A549 (cell line): ENCODE results near the gene ADAM12. TPM values are rescaled to one million over a fixed set of nuclear protein-coding genes. Genes with fewer than 3 reads are reported as not detected.

Experiments
- ATAC-seq, 2 experiments: fragments of 200-7000 bp in 1 of 2; fragments of >200 bp in 1 of 2; cut with Nextera tagmentation in 1 of 2; cut with Tn5 transposase in 1 of 2; 3 replicates each; pipeline versions ENCODE4 v1.8.0 to v1.9.1; 2018 to 2020; ENCODE audit warnings: mild to moderate bottlenecking in 1 of 2, moderate library complexity in 1 of 2
- CTCF ChIA-PET: fragments of 300-600 bp; sonication (Branson Sonifier 250); formaldehyde crosslinking; extraction: SDS; loops from one replicate; lab custom pipeline; 2021; ENCODE audit warnings: antibody characterized with exemption, inconsistent platforms; lab: Yijun Ruan, JAX
- POLR2A ChIA-PET: fragments of 350-600 bp; formaldehyde crosslinking; extraction: SDS; loops from one replicate; lab custom pipeline; 2021; ENCODE audit warnings: antibody characterized with exemption, inconsistent platforms; lab: Yijun Ruan, JAX
- DNase-seq, 2 experiments: peaks; one replicate each; pipeline versions ENCODE4 v3.0.0 to v3.0.0-alpha.2; 2011 to 2016; ENCODE audit warnings: low read depth in 1 of 2, low spot score in 1 of 2
- FAIRE-seq: peaks from 2 replicates; lab custom pipeline; 2011; peaks lifted over from hg19 to GRCh38; lab: Jason Lieb, UNC
- H3K27ac ChIP-seq, 2 experiments: fragments of >200 bp; sonication (Bioruptor Twin); formaldehyde crosslinking; 3 replicates each; pipeline ENCODE4 v1.5.1; 2016 to 2017
- H3K4me1 ChIP-seq: fragments of >200 bp; sonication (Bioruptor Twin); formaldehyde crosslinking; 3 replicates; pipeline ENCODE4 v1.6.1; 2016
- H3K4me2 ChIP-seq: fragments of >200 bp; sonication (Bioruptor Twin); formaldehyde crosslinking; 3 replicates; pipeline ENCODE4 v1.6.1; 2016
- H3K4me3 ChIP-seq: fragments of >200 bp; sonication (Bioruptor Twin); formaldehyde crosslinking; 3 replicates; pipeline ENCODE4 v1.5.1; 2016
- H3K9me3 ChIP-seq: fragments of >200 bp; sonication (Bioruptor Twin); formaldehyde crosslinking; 3 replicates; pipeline ENCODE4 v1.6.1; 2016
- CBX8 ChIP-seq: fragments of 200-600 bp; sonication (generic); IDR thresholded peaks from 2 replicates; pipeline ENCODE4 v1.6.1; 2016
- CHD2 ChIP-seq: fragments of 150-350 bp; IDR thresholded peaks from 2 replicates; pipeline ENCODE4 v1.6.1; 2014; ENCODE audit warnings: low read length; ENCODE audit not compliant: partially characterized antibody
- EHF ChIP-seq: fragments of 250-450 bp; sonication (Bioruptor Pico); IDR thresholded peaks from 2 replicates; pipeline ENCODE4 v1.5.0; 2020; ENCODE audit warnings: mild to moderate bottlenecking
- GATA3 ChIP-seq: IDR thresholded peaks from 2 replicates; pipeline ENCODE4 v1.6.1; 2012; ENCODE audit warnings: borderline replicate concordance
- HDAC2 ChIP-seq: fragments of 200-600 bp; sonication (generic); IDR thresholded peaks from 2 replicates; pipeline ENCODE4 v1.6.1; 2016
- HMGXB4 ChIP-seq: fragments of 250-450 bp; sonication (Bioruptor Pico); IDR thresholded peaks from 2 replicates; pipeline ENCODE4 v1.5.0; 2021; ENCODE audit warnings: mild to moderate bottlenecking, moderate library complexity, borderline replicate concordance
- HOXB5 ChIP-seq: fragments of 250-450 bp; sonication (Bioruptor Pico); IDR thresholded peaks from 2 replicates; pipeline ENCODE4 v1.5.0; 2020; ENCODE audit warnings: mild to moderate bottlenecking, moderate library complexity
- JUN ChIP-seq, 2 experiments: fragments of >200 bp; sonication (Bioruptor Twin); formaldehyde crosslinking; IDR thresholded peaks; 2 replicates in 1 of 2; 3 replicates in 1 of 2; pipeline ENCODE4 v1.6.1; 2016 to 2017
- JUNB ChIP-seq: fragments of >200 bp; sonication (Bioruptor Twin); formaldehyde crosslinking; IDR thresholded peaks from 2 replicates; pipeline ENCODE4 v1.6.1; 2016
- MAFK ChIP-seq: fragments of 450-650 bp; IDR thresholded peaks from 2 replicates; pipeline ENCODE4 v1.6.1; 2014; ENCODE audit not compliant: partially characterized antibody
- MAZ ChIP-seq: fragments of 150-350 bp; IDR thresholded peaks from 2 replicates; pipeline ENCODE4 v1.6.1; 2014; ENCODE audit warnings: antibody characterized with exemption, low read depth, low read length, borderline replicate concordance
- NPAS2 ChIP-seq: fragments of 250-450 bp; sonication (Bioruptor Pico); IDR thresholded peaks from 2 replicates; pipeline ENCODE4 v1.8.0; 2022; ENCODE audit warnings: mild to moderate bottlenecking, moderate library complexity, borderline replicate concordance
- POLR2AphosphoS2 ChIP-seq: conservative IDR thresholded peaks from 2 replicates; pipeline ENCODE4 v1.6.1; 2012; ENCODE audit warnings: low read length, improper control_type of control experiment, inconsistent platforms
- SMC3 ChIP-seq: fragments of >200 bp; sonication (Bioruptor Twin); formaldehyde crosslinking; IDR thresholded peaks from 3 replicates; pipeline ENCODE4 v1.6.1; 2018; ENCODE audit warnings: inconsistent platforms
- SREBF2 ChIP-seq: fragments of 450-650 bp; IDR thresholded peaks from 2 replicates; pipeline ENCODE4 v1.6.1; 2014; ENCODE audit warnings: mild to moderate bottlenecking, moderate library complexity
- USF2 ChIP-seq: fragments of 450-650 bp; IDR thresholded peaks from 2 replicates; pipeline ENCODE4 v1.6.1; 2014; ENCODE audit warnings: antibody characterized with exemption
- ZC3H11A ChIP-seq: fragments of 450-650 bp; IDR thresholded peaks from 2 replicates; pipeline ENCODE4 v1.6.1; 2014; ENCODE audit warnings: antibody characterized with exemption, mild to moderate bottlenecking
- WGBS: methylation state at CpG from one replicate; pipeline ENCODE4 v1.1.6; 2017; ENCODE audit errors: missing lambda C conversion rate; 5-methylcytosine and 5-hydroxymethylcytosine counted together
- polyA plus RNA-seq, 4 experiments: library from polyadenylated mRNA; depleted of rRNA in 3 of 4; stranded (reverse); fragments of >200 nt; fragmentation: RNase III in 1 of 4; extraction: RNeasy Plus Mini Kit Qiagen cat#74134 plus additional on column Dnase treatment in 1 of 4; gene quantifications; 2 replicates in 3 of 4; 3 replicates in 1 of 4; pipeline ENCODE4 v1.2.3, GENCODE V29; 2011 to 2017
- TF ChIP-seq, protein P1 (sequence below): fragments of 250-450 bp; sonication (Bioruptor Pico); IDR thresholded peaks from 2 replicates; pipeline ENCODE4 v1.5.0; 2020; ENCODE audit warnings: low read depth, mild to moderate bottlenecking, moderate library complexity
- TF ChIP-seq, protein P2 (sequence below): IDR thresholded peaks from 2 replicates; pipeline ENCODE4 v1.6.1; 2012

Gene ADAM12
- polyA plus RNA-seq, 2 of the 4 experiments (the other 2 are of a cell fraction): 1.6 to 4.8 TPM

DNA sequence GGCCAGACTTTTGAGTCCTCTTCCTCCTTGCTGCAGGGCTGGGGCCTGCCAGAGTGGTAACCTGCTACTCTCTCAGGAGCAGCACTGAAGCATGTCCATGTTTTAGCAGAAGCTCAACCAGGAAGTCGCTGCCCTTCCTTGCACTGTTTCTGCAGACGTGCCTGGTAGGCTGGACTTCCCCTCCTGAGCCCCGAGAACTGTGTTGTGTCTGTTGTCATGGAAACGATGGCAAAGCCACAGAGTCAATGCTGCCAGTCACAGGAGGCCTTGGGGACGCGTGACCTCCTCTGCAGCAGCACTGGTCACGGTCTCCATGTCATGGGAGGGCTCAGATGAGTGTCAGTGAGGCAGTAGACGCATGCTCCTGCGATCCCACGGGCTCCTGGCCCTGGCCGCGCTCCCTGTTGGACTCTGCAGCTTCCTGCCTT, 346.5 kb downstream of the ADAM12 start:
- CTCF ChIA-PET: no interaction called here
- no peak for FAIRE-seq
- Histone ChIP-seq H3K4me2 (peak overlapping the region; percentile 19; the same call in 1 of the 3 replicates), H3K4me1 (peaks cover 12% of the 10 kb centered on the region), H3K27ac (peak overlapping the region in 1 of 2 experiments; percentile 54; a peak in 2 of 6 replicates), H3K9me3 (no peaks in the 10 kb centered on the region), H3K4me3 (no peak overlapping the region)
- ATAC-seq: peak; percentile 79 to 84
- TF ChIP-seq USF2 (peak; percentile 32; the same call in 1 of the 2 replicates), HMGXB4 (no peak)
- peak; percentile 53 to 80 for DNase-seq
- 67% methylated on average over 10 of the region's 12 CpGs for WGBS
- POLR2A ChIA-PET: no interaction called here

GRCh38 chr10:126041117-126041516, 347.2 kb downstream of the ADAM12 start:
- ChIA-PET POLR2A (no interaction called here), CTCF (interaction anchor here (1.1 kb wide), 1 partner anchor 20 kb away, joined by 3 read pairs; no protein-coding TSS in a partner anchor)
- no peak overlapping the region; a peak in 1 of 6 replicates for H3K27ac ChIP-seq
- H3K4me3 ChIP-seq: no peak overlapping the region
- no peak for ATAC-seq
- FAIRE-seq: no peak
- peaks cover 12% of the 10 kb centered on the region for H3K4me1 ChIP-seq
- WGBS: 88% methylated on average over 4 of the region's 4 CpGs
- no peaks in the 10 kb centered on the region for H3K9me3 ChIP-seq
- TF ChIP-seq JUN (IDR thresholded peaks at IDR 0.05) (no peak), CBX8 (no peak), SREBF2 (no peak), HOXB5 (CRISPR knock-in tag) (no peak), ZC3H11A (no peak), SMC3 (no peak), EHF (CRISPR knock-in tag) (no peak), CHD2 (no peak), JUNB (no peak), HDAC2 (no peak), NPAS2 (CRISPR knock-in tag) (no peak), MAZ (no peak), GATA3 (no peak)
- TF ChIP-seq, all 56 proteins: peak for 0
- H3K4me2 ChIP-seq: no peak overlapping the region
- DNase-seq: no peak

GRCh38 chr10:126037946-126038345, 350.3 kb downstream of the ADAM12 start:
- FAIRE-seq (no peak), DNase-seq (no peak), ATAC-seq (no peak)
- POLR2A ChIA-PET: no interaction called here
- TF ChIP-seq, protein P1, sequence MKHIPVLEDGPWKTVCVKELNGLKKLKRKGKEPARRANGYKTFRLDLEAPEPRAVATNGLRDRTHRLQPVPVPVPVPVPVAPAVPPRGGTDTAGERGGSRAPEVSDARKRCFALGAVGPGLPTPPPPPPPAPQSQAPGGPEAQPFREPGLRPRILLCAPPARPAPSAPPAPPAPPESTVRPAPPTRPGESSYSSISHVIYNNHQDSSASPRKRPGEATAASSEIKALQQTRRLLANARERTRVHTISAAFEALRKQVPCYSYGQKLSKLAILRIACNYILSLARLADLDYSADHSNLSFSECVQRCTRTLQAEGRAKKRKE (CRISPR knock-in tag): no peak
- TF ChIP-seq MAFK (peak; percentile 79), EHF (CRISPR knock-in tag) (no peak), POLR2AphosphoS2 (no peak)
- TF ChIP-seq, protein P2, sequence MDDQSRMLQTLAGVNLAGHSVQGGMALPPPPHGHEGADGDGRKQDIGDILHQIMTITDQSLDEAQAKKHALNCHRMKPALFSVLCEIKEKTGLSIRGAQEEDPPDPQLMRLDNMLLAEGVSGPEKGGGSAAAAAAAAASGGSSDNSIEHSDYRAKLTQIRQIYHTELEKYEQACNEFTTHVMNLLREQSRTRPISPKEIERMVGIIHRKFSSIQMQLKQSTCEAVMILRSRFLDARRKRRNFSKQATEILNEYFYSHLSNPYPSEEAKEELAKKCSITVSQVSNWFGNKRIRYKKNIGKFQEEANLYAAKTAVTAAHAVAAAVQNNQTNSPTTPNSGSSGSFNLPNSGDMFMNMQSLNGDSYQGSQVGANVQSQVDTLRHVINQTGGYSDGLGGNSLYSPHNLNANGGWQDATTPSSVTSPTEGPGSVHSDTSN: no peak
- 69% methylated on average over 10 of the region's 10 CpGs for WGBS
- 0 out of 6 replicates have a peak overlapping the region, but pooled peaks of 1 of the 2 experiments have one; percentile 19 for H3K27ac ChIP-seq
- no peak overlapping the region for H3K4me2 ChIP-seq
- peaks cover 14% of the 10 kb centered on the region for H3K9me3 ChIP-seq
- H3K4me3 ChIP-seq: no peak overlapping the region
- CTCF ChIA-PET: interaction anchor here (1.5 kb wide), 1 partner anchor 299 kb away, joined by 3 read pairs; no protein-coding TSS in a partner anchor
- H3K4me1 ChIP-seq: peaks cover 12% of the 10 kb centered on the region
